A549 (cell line): Measurements from ENCODE around the gene REEP3. TPM values are rescaled to one million over a fixed set of nuclear protein-coding genes. Genes with fewer than 3 reads are reported as not detected.

Experiments
- ATAC-seq, 2 experiments: fragments of 200-7000 bp in 1 of 2; fragments of >200 bp in 1 of 2; cut with Nextera tagmentation in 1 of 2; cut with Tn5 transposase in 1 of 2; 3 replicates each; pipeline versions ENCODE4 v1.8.0 to v1.9.1; 2018 to 2020; ENCODE audit warnings: mild to moderate bottlenecking in 1 of 2, moderate library complexity in 1 of 2
- CTCF ChIA-PET: fragments of 300-600 bp; sonication (Branson Sonifier 250); formaldehyde crosslinking; extraction: SDS; loops from one replicate; lab custom pipeline; 2021; ENCODE audit warnings: antibody characterized with exemption, inconsistent platforms; lab: Yijun Ruan, JAX
- POLR2A ChIA-PET: fragments of 350-600 bp; formaldehyde crosslinking; extraction: SDS; loops from one replicate; lab custom pipeline; 2021; ENCODE audit warnings: antibody characterized with exemption, inconsistent platforms; lab: Yijun Ruan, JAX
- DNase-seq, 2 experiments: peaks; one replicate each; pipeline versions ENCODE4 v3.0.0 to v3.0.0-alpha.2; 2011 to 2016; ENCODE audit warnings: low read depth in 1 of 2, low spot score in 1 of 2
- FAIRE-seq: peaks from 2 replicates; lab custom pipeline; 2011; peaks lifted over from hg19 to GRCh38; lab: Jason Lieb, UNC
- H3K27ac ChIP-seq, 2 experiments: fragments of >200 bp; sonication (Bioruptor Twin); formaldehyde crosslinking; 3 replicates each; pipeline ENCODE4 v1.5.1; 2016 to 2017
- H3K4me1 ChIP-seq: fragments of >200 bp; sonication (Bioruptor Twin); formaldehyde crosslinking; 3 replicates; pipeline ENCODE4 v1.6.1; 2016
- H3K4me2 ChIP-seq: fragments of >200 bp; sonication (Bioruptor Twin); formaldehyde crosslinking; 3 replicates; pipeline ENCODE4 v1.6.1; 2016
- H3K4me3 ChIP-seq: fragments of >200 bp; sonication (Bioruptor Twin); formaldehyde crosslinking; 3 replicates; pipeline ENCODE4 v1.5.1; 2016
- H3K9me3 ChIP-seq: fragments of >200 bp; sonication (Bioruptor Twin); formaldehyde crosslinking; 3 replicates; pipeline ENCODE4 v1.6.1; 2016
- CBX2 ChIP-seq: fragments of 200-600 bp; sonication (generic); IDR thresholded peaks from 2 replicates; pipeline ENCODE4 v1.6.1; 2016; ENCODE audit warnings: low read depth, mild to moderate bottlenecking, borderline replicate concordance
- CHD4 ChIP-seq: fragments of 200-600 bp; sonication (generic); IDR thresholded peaks from 2 replicates; pipeline ENCODE4 v1.6.1; 2016; ENCODE audit warnings: antibody characterized with exemption, mild to moderate bottlenecking, borderline replicate concordance
- CTCF ChIP-seq: fragments of >200 bp; sonication (Bioruptor Twin); formaldehyde crosslinking; IDR thresholded peaks from 3 replicates; pipeline ENCODE4 v1.5.1; 2016
- EP300 ChIP-seq, 2 experiments: fragments of >200 bp; sonication (Bioruptor Twin); formaldehyde crosslinking; IDR thresholded peaks; 2 replicates in 1 of 2; 3 replicates in 1 of 2; pipeline ENCODE4 v1.6.1; 2016 to 2017
- FOSB ChIP-seq: fragments of 250-450 bp; sonication (Bioruptor Pico); IDR thresholded peaks from 2 replicates; pipeline ENCODE4 v1.5.0; 2020; ENCODE audit warnings: mild to moderate bottlenecking, moderate library complexity
- HMGXB4 ChIP-seq: fragments of 250-450 bp; sonication (Bioruptor Pico); IDR thresholded peaks from 2 replicates; pipeline ENCODE4 v1.5.0; 2021; ENCODE audit warnings: mild to moderate bottlenecking, moderate library complexity, borderline replicate concordance
- HOXB13 ChIP-seq: fragments of 250-450 bp; sonication (Bioruptor Pico); IDR thresholded peaks from 2 replicates; pipeline ENCODE4 v1.5.0; 2020; ENCODE audit warnings: low read depth, mild to moderate bottlenecking, moderate library complexity
- HOXB5 ChIP-seq: fragments of 250-450 bp; sonication (Bioruptor Pico); IDR thresholded peaks from 2 replicates; pipeline ENCODE4 v1.5.0; 2020; ENCODE audit warnings: mild to moderate bottlenecking, moderate library complexity
- MYC ChIP-seq: IDR thresholded peaks from 2 replicates; pipeline ENCODE4 v1.6.1; 2012; ENCODE audit warnings: mild to moderate bottlenecking, inconsistent platforms, low read length, improper control_type of control experiment, borderline replicate concordance
- NFE2L2 ChIP-seq: fragments of 150-350 bp; conservative IDR thresholded peaks from 2 replicates; pipeline ENCODE4 v1.6.1; 2014; ENCODE audit warnings: low read length
- NR3C1 ChIP-seq: fragments of >200 bp; sonication (Bioruptor Twin); formaldehyde crosslinking; IDR thresholded peaks from 3 replicates; pipeline ENCODE4 v1.6.1; 2017
- PBX3 ChIP-seq: IDR thresholded peaks from 2 replicates; pipeline ENCODE4 v1.6.1; 2012
- RARB ChIP-seq: fragments of 250-450 bp; sonication (Bioruptor Pico); IDR thresholded peaks from 2 replicates; pipeline ENCODE4 v1.8.0; 2021; ENCODE audit warnings: mild to moderate bottlenecking, moderate library complexity
- RCOR1 ChIP-seq: fragments of 150-350 bp; IDR thresholded peaks from 2 replicates; pipeline ENCODE4 v1.6.1; 2014; ENCODE audit warnings: antibody characterized with exemption, low read length, low read depth
- RFX5 ChIP-seq: fragments of 450-650 bp; IDR thresholded peaks from 2 replicates; pipeline ENCODE4 v1.7.1; 2014; ENCODE audit warnings: antibody characterized with exemption, mild to moderate bottlenecking, moderate library complexity
- SMC3 ChIP-seq: fragments of >200 bp; sonication (Bioruptor Twin); formaldehyde crosslinking; IDR thresholded peaks from 3 replicates; pipeline ENCODE4 v1.6.1; 2018; ENCODE audit warnings: inconsistent platforms
- TP53 ChIP-seq: fragments of 250-450 bp; sonication (Bioruptor Pico); IDR thresholded peaks from 2 replicates; pipeline ENCODE4 v1.5.0; 2021; ENCODE audit warnings: mild to moderate bottlenecking, moderate library complexity
- ZC3H11A ChIP-seq: fragments of 450-650 bp; IDR thresholded peaks from 2 replicates; pipeline ENCODE4 v1.6.1; 2014; ENCODE audit warnings: antibody characterized with exemption, mild to moderate bottlenecking
- ZNF302 ChIP-seq: fragments of 250-450 bp; sonication (Bioruptor Pico); IDR thresholded peaks from 2 replicates; pipeline ENCODE4 v1.9.0; 2021; ENCODE audit warnings: inconsistent platforms, mild to moderate bottlenecking, moderate library complexity
- ZSCAN20 ChIP-seq: fragments of 250-450 bp; sonication (Bioruptor Pico); IDR thresholded peaks from 2 replicates; pipeline ENCODE4 v1.8.0; 2022; ENCODE audit warnings: mild to moderate bottlenecking, moderate library complexity
- WGBS: methylation state at CpG from one replicate; pipeline ENCODE4 v1.1.6; 2017; ENCODE audit errors: missing lambda C conversion rate; 5-methylcytosine and 5-hydroxymethylcytosine counted together
- polyA plus RNA-seq, 4 experiments: library from polyadenylated mRNA; depleted of rRNA in 3 of 4; stranded (reverse); fragments of >200 nt; fragmentation: RNase III in 1 of 4; extraction: RNeasy Plus Mini Kit Qiagen cat#74134 plus additional on column Dnase treatment in 1 of 4; gene quantifications; 2 replicates in 3 of 4; 3 replicates in 1 of 4; pipeline ENCODE4 v1.2.3, GENCODE V29; 2011 to 2017
- TF ChIP-seq, protein P1 (sequence below): fragments of 250-450 bp; sonication (Bioruptor Pico); IDR thresholded peaks from 2 replicates; pipeline ENCODE4 v1.5.0; 2020; ENCODE audit warnings: low read depth, mild to moderate bottlenecking, moderate library complexity
- TF ChIP-seq, protein P2 (sequence below): fragments of >200 bp; sonication (Bioruptor Twin); formaldehyde crosslinking; IDR thresholded peaks from 2 replicates; pipeline ENCODE4 v1.6.1; 2016

Gene REEP3
- polyA plus RNA-seq, 2 of the 4 experiments (the other 2 are of a cell fraction), result 19.6 to 35.8 TPM

- TF ChIP-seq HMGXB4 (CRISPR knock-in tag) (no peak), HOXB13 (CRISPR knock-in tag) (no peak), HOXB5 (no peak), FOSB (no peak), TP53 (no peak), EP300 (IDR thresholded peaks at IDR 0.05) (no peak)
- TF ChIP-seq, all 56 proteins: peak for 0
These were observed 22.4 kb downstream of the REEP3 start (continued) for GRCh38 chr10:63543576-63543962.

DNA sequence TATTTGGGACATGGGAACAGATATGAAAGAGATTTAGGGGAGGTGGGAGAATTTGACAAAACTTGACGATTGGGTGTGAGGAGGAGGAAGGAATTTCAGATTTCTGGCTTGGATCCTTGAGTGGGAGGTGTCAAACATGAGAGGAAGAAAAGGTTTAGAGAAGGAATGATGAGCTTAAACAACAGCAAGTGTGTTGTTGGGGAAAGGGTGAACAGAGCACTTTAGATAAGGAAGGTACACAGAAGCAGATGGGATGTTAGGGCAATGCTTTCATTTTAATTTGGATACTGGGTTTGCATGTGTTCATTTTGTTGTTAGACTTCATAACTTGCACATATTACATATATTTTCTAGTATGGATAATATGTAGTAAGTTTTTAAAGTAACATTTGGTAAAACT, 23.2 kb downstream of the REEP3 start:
- H3K9me3 ChIP-seq, result no peaks in the 10 kb centered on the region
- ChIA-PET POLR2A (no interaction called here), CTCF (no interaction called here)
- no peak overlapping the region for H3K27ac ChIP-seq
- 72% methylated on average over 1 of the region's 1 CpG for WGBS
- no peak overlapping the region for H3K4me3 ChIP-seq
- DNase-seq, result no peak
- 0 out of 3 replicates have a peak overlapping the region, but pooled peaks have one; percentile 9 for H3K4me2 ChIP-seq
- no peak for FAIRE-seq
- no peak for TF ChIP-seq ZNF302 (CRISPR knock-in tag)
- TF ChIP-seq, protein P1, sequence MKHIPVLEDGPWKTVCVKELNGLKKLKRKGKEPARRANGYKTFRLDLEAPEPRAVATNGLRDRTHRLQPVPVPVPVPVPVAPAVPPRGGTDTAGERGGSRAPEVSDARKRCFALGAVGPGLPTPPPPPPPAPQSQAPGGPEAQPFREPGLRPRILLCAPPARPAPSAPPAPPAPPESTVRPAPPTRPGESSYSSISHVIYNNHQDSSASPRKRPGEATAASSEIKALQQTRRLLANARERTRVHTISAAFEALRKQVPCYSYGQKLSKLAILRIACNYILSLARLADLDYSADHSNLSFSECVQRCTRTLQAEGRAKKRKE (CRISPR knock-in tag), result no peak
- no peak for TF ChIP-seq ZSCAN20 (CRISPR knock-in tag)
- TF ChIP-seq CBX2, result no peak
- TF ChIP-seq MYC, result no peak
- no peak for TF ChIP-seq NFE2L2
- no peak for TF ChIP-seq RARB
- no peak for TF ChIP-seq CHD4
- TF ChIP-seq PBX3, result no peak
- TF ChIP-seq, protein P2, sequence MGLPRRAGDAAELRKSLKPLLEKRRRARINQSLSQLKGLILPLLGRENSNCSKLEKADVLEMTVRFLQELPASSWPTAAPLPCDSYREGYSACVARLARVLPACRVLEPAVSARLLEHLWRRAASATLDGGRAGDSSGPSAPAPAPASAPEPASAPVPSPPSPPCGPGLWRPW, result no peak
- peaks cover 28% of the 10 kb centered on the region for H3K4me1 ChIP-seq
- no peak for ATAC-seq

DNA sequence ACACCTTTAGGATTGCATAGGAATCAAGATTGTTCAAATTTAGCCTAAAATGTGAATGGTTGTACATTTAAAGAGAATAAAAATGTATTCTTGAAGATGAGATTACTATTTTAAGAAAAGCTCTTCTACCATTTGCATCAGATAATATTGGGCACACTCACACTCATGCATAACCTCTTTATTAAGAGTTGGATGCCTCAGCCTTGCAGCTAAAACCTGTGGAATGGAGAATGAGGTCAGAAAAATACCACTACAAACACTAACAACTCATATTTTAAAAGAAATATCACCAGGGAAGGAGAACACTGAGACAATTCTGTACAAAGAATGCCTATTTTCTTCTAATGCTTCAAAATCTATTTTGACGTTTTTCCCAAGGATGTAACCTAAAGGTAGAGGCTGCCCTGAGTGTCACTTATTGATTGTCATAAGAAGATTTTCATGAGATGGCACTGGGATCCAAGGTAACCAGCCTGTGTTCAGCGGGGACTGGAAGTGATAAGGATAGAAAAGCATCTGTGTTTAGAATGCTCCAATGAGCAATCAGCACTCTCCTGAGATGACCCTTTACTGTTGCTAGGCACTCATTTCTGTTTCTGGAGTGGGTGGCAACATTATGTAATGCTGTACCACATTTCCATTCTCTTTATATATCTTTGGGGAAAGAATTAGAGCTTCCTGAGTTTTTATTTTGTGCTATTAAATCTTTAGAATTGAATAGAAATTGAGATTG, 26.6 kb downstream of the REEP3 start:
- H3K27ac ChIP-seq, result no peak overlapping the region
- FAIRE-seq (no peak), ATAC-seq (no peak), DNase-seq (no peak)
- ChIA-PET POLR2A (no interaction called here), CTCF (interaction anchor here (1.8 kb wide), 1 partner anchor 22 kb away, joined by 4 read pairs; no protein-coding TSS in a partner anchor)
- TF ChIP-seq RFX5 (no peak), CTCF (no peak), NR3C1 (no peak), SMC3 (no peak), RCOR1 (no peak), ZC3H11A (no peak)
- no peak overlapping the region for H3K4me3 ChIP-seq
- H3K9me3 ChIP-seq, result no peaks in the 10 kb centered on the region
- 88% methylated on average over 2 of the region's 2 CpGs for WGBS
- H3K4me1 ChIP-seq, result peaks cover 23% of the 10 kb centered on the region
- no peak overlapping the region for H3K4me2 ChIP-seq
